HG02642 (cell line): ENCODE results near the gene PGP.

Experiments used
- ATAC-seq: cut with Tn5 transposase; IDR thresholded peaks from one replicate; pipeline ENCODE4 v1.9.1; 2021; ENCODE audit warnings: mild to moderate bottlenecking; ENCODE audit not compliant: unreplicated experiment, poor library complexity

PGP gene

DNA sequence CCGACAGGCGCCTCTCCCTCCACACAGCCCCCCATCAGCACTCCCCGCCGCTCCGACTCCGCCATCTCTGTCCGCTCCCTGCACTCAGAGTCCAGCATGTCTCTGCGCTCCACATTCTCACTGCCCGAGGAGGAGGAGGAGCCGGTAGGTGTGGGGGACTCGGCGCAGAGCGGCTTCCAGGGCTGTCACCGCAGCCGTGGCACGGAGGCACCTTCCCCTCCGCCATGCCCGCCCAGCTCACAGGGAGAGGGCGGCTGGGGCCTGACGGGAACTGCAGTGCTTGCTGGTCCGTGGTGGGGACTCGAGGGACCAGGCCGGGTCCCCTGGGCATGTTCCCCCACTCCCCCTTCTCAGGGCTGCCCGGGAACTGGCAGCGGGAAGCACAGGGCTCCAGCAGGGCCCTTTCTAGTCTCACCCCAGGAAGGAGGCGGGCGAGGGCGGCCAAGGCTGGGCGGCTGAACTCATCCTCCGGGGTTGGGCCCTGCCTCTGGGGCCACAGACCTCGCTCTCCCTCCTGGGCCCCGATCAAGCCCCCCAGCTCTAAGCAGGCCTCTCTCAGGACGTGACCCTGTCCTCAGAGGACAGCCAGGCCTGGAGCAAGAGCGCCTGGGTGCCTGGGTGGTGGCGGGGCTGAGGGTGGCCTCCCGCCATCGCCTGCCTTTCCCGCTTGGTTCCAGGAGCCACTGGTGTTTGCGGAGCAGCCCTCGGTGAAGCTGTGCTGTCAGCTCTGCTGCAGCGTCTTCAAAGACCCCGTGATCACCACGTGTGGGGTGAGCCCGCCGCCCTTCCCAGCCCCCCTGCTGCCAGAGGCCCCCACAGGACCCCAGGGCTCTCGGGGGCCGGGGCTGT is 43.8 kb downstream of the PGP start:
- ATAC-seq, result no peak

DNA sequence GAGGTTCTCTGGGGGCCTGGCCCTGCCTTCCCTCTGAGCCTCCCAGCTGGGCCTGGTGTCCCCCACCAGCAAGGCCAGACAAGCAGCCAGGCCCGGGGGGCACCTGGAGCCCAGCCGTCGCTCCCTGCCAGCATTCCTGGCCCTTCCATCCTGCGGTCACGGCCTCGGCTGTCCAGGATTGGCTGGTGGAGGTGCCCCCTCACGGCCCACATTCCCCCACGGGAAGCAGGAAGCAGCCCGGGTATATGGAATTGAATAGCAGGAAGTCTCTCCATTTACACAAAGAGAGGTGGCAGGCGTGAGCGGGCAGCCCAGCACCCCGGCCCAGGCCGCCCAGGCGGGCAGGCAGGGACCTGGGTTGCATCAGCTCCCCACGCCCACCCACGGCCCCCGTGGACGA is 44.6 kb downstream of the PGP start:
- ATAC-seq, result no peak

DNA sequence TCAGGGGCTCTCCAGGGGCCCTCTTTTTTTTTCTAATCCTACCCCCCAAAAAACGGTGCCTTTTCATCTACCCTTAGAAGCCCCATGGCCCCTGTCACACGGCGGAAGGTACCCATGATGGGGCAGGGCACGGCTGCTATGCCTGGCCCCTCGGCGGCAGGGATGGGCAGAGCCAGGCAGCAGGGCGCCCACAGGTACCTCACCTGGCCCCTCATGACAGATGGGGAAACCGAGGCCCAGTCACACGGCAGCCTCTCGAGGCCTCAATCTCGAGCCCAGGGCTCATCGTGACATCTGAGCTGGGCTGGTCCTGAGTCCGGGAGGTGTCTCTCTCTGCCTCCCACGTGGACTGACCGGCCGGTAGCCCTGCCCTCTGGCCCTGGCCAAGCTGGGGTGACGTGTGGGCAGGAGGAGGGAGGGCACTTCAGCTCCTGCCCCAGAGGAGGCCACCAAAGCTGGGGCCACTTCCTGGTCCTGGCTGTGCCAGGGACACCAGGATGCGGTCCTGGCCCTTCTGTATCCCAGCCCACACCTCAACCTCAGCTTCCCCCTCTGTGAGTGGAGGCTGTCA is 47.5 kb downstream of the PGP start:
- ATAC-seq, result no peak

DNA sequence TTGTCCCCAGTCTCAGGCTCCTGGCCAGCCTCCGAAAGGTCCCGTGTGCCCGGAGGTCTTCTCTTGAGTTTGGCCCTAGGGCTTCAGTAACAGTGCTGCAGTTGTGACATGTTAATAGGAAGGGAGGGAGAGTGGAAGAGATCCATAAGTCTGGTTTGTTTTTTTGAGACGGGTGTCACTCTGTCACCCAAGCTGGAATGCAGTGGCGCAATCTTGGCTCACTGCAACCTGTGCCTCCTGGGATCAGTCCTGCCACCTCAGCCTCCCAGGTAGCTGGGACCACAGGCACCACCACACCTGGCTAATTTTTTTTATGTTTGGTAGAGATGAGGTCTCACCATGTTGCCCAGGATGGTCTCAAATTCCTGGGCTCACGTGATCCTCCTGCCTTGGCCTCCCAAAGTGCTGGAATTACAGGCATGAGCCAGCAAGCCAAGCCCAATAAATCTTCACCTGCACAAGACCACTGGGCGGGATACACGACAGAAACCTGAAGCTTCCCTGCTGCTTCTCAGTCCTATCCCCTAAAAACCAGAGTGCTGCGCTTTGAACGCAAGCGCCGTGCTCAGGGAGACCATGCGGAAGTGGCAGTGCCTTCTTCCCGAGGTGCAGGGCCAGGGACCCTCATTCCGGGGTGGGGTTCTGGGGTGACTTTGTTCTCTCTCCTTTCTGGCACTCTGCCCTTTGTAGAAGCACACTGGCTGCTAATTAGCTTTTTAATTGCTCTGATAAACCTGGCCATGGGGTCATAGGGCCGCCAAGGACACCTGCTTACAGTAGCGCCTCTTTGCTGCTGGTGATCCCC is 48.2 kb downstream of the PGP start:
- ATAC-seq, result no peak

DNA sequence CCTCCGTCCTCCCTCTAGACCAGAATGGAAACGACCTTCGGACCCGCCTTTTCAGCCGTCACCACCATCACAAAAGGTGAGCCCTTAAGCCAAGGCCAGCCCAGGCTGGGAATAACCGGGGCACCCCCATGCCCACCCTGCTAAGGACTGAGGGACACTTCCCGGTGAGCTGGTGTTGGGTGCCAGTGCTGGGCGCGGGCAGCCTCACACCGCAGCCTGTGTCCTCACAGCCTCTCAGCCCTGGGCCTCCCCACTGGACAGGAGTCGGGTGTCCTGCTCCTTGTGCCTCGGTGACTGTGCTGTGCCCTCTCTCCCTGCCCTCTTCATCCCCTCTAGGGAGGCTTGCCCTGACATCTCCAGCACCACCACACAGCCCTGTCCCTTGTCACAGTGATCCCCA is 48.8 kb downstream of the PGP start:
- ATAC-seq, result no peak

DNA sequence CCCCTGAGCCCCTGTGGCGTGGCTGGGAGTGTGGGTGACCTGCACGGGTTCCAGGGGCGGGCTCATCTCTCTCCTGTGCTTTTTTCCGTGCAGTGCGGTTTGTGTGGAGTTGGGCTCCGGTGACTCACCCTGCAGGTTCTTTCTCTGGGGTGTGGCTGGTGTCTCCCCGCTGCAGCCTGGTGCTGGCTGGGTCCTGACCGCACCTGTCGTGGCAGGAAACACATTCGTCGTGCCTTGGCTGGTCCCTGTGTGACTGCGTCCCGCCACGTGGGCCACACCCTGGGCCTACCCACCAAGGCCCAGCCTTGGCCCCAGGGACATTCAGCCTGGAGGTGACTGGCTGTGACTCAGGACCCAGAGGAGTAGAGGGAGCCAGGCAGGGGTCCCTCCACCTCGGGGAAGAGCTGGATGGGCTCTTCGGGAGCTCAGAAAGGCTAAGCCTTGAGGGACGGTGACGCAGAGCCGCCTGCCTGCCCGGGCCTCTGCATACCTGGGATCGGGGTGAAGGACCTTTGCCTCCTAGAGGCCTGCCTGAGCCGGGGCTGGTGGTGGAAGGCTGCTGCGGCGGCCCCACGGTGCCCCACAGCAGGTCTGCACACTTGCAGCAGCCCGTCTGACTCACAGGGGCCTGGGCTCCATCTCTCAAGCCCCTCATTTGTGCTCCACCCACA is 51.3 kb downstream of the PGP start:
- ATAC-seq, result no peak

DNA sequence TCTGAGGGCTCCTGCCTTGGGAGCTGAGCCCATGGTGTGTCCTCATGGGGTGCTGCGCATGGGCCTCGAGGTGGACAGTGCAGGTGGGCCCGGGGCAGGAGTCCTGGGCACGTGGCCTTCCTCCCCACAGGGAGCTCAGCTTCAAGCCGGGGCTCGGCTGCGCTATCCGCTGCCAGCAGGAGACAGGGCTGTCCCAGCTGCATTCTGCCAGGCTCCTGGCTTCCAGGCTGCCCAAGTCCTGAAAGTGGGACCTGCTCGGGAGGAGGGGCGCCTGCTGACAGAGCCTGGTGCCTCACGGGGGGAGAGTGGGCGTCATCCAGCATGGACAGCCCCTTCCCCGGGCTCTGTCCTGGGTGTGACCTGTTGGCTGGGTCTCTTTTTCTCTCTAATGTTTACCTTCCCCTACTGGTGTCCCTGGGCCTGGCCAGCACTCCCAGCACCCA is 51.9 kb downstream of the PGP start:
- ATAC-seq, result no peak

DNA sequence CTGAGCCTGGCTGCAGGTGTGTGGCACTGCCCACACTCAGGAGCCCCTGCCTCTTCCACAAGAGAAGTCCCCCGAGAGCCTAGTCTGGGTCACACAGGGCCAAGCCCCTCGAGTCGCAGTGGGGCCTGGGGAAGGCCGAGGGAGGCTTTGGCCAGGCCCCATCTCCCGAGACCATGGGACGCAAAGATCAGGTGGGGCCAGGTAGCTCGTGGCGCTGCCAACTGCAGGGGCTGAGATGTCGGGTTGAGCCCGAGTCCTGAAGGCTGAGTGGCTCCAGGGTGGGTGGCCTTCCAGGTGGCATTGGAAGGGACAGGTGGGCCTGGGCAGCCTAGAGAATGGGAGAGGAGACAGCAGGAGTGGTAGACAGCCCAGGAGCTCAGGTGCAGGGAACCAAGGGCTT is 52.7 kb downstream of the PGP start:
- ATAC-seq, result no peak
